Activated T-helper 1 cell treated with anti-CD3 and anti-CD28 coated beads, Interleukin-12 subunit alpha, Interleukin-12 subunit beta, Interleukin-2, Interleukin-4 antibody, amounts not matched to agents 30 ng/mL and 10 ng/mL and 1 ng/mL, durations not matched to agents 14 hours and 24 hours and 36 hours (primary cell): ENCODE data around the gene EIF4A3. TPM values are rescaled to one million over a fixed set of nuclear protein-coding genes. Genes with fewer than 3 reads are reported as not detected.
A peak's percentile ranks its signal among the peaks of the same experiment; 100 is the strongest.

Experiments
- DNase-seq: peaks from one replicate; pipeline ENCODE4 v3.0.0; 2021; ENCODE audit warnings: low spot score
- H3K27ac Mint-ChIP-seq: one replicate; pipeline ENCODE4 v1.8.0; 2021; ENCODE audit warnings: mild to moderate bottlenecking, mixed read lengths
- H3K27me3 Mint-ChIP-seq: one replicate; pipeline ENCODE4 v1.8.0; 2022; ENCODE audit warnings: mild to moderate bottlenecking, moderate library complexity, mixed read lengths; ENCODE audit not compliant: insufficient read depth
- H3K36me3 Mint-ChIP-seq: one replicate; pipeline ENCODE4 v1.8.0; 2021; ENCODE audit warnings: low read depth, mixed read lengths
- H3K4me1 Mint-ChIP-seq: one replicate; pipeline ENCODE4 v1.8.0; 2021; ENCODE audit warnings: low read depth, mixed read lengths
- H3K4me3 Mint-ChIP-seq: one replicate; pipeline ENCODE4 v1.8.0; 2021; ENCODE audit warnings: mild to moderate bottlenecking, moderate library complexity, mixed read lengths
- H3K9me3 Mint-ChIP-seq: one replicate; pipeline ENCODE4 v1.8.0; 2021; ENCODE audit warnings: mixed read lengths
- intact Hi-C: fragments of 100-400 bp; cut with micrococcal nuclease; formaldehyde crosslinking; loops from one replicate; pipeline ENCODE4 v1.15.1; 2024
- total RNA-seq: library from RNA; stranded (reverse); gene quantifications from 2 replicates; pipeline ENCODE4 v1.2.3, GENCODE V29; 2022

Gene EIF4A3
- total RNA-seq, 1 donor from 2014 or later: 182 TPM

DNA sequence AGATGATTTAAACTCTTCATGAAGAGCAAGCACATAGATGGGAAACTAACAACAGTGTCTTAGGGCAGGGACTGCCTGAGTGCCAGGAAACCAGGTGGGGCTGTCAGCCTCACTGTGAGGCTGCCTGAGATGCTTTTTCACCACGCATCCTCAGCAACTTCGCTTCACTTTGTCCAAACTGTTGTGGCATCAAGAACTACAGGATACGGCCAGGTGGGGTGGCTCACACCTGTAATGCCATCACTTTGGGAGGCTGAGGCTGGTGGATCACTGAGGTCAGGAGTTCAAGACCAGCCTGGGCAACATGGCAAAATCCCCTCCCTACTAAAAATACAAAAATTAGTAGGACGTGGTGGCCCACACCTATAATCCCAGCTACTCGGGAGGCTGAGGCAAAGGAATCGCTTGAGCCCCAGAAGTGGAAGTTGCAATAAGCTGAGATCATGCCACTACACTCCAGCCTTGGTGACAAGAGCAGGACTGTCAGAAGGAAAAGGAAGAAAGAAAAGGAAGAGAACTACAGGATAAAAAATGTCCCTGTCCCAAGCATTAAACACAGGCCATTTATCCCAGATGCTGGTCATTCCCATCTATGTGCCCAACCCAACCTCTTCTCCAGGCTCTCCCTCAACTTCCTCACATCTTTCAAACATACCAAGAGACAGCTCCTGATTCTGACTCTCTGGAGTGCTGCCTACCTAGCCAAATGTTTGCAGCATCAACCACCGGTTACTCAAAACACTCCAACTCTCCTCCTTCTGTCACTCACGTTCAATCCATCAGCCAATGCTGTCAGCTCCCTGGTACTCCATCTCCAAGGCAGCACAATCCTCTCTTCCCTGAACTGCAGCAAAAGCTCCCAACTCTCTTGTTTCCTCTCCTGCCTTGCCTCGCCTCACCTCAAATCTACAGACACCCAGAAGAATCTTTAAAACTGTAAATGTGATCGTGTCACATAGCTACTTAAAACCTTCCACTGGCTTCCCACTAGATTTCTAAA lies 1.6 kb downstream of the EIF4A3 start:
- intact Hi-C loops: loop anchor here (5.0 to 10.0 kb wide), 2 partner anchors 148 to 371 kb away; partner anchors contain the start of gene CBX2
- Mint-ChIP-seq H3K36me3 (peaks cover 29% of the 10 kb centered on the region), H3K4me1 (peaks cover 40% of the 10 kb centered on the region), H3K4me3 (peak overlapping the region; percentile 88), H3K27ac (peak overlapping the region; percentile 89), H3K27me3 (no peaks in the 10 kb centered on the region), H3K9me3 (no peaks in the 10 kb centered on the region)
- DNase-seq: no peak

DNA sequence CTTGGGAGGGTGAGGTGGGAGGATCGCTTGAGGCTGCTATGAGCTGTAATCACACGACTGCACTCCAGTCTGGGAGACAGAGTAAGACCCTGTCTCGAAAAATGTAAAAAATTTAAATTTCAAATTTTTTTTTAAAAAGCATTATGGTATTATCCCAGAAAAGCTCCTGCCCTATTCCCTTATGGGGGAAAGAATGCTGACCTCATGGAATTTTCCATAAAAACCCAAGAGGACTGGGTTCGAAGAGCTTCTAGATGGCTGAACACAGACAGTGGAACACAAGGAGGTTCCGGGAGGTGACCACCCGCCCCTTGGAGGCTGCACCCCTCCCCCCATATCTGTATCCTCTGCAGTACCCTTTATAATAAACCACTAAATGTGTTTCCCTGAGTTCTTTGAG lies 4.0 kb downstream of the EIF4A3 start:
- intact Hi-C loops: loop anchor here (10.0 kb wide), 1 partner anchor 368 kb away; the partner anchor contains the start of gene CBX2
- Mint-ChIP-seq H3K9me3 (no peaks in the 10 kb centered on the region), H3K4me3 (no peak overlapping the region), H3K36me3 (peaks cover 46% of the 10 kb centered on the region), H3K27ac (no peak overlapping the region), H3K4me1 (peaks cover 36% of the 10 kb centered on the region), H3K27me3 (no peaks in the 10 kb centered on the region)
- no peak for DNase-seq

DNA sequence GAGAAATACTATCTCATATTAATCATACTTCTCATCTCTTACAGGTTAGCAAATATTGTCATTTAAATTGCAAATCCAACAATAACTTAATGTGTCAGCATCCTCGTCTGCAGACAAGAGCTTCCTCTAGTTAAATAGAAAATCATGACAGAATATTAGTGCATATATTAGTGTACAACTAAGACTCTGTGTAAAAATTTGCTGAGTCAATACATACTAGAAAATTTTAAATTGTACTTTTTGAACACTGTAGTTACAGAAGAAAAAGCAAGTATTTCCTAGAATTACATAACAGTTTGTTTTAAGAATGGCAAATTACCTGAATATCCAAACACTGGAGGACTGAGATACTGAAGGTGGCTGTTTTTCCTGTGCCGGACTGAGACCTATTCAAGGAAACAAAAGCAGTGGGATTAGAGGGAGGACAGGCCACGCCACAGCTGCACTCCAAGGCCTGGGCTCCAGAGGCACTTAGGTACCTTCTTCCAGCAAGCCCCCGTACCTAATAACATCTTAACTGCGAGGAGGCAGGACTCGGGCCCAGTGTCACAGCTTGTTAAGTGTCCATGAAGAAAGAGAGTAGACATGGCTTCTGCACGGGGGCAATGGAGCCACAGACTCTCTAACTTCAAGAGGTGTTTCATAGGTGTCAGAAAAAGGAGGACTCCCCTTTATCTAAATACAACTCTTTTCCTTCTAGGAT lies 5.3 kb downstream of the EIF4A3 start:
- intact Hi-C loops: loop anchor here (10.0 kb wide), 1 partner anchor 367 kb away; the partner anchor contains the start of gene CBX2

DNA sequence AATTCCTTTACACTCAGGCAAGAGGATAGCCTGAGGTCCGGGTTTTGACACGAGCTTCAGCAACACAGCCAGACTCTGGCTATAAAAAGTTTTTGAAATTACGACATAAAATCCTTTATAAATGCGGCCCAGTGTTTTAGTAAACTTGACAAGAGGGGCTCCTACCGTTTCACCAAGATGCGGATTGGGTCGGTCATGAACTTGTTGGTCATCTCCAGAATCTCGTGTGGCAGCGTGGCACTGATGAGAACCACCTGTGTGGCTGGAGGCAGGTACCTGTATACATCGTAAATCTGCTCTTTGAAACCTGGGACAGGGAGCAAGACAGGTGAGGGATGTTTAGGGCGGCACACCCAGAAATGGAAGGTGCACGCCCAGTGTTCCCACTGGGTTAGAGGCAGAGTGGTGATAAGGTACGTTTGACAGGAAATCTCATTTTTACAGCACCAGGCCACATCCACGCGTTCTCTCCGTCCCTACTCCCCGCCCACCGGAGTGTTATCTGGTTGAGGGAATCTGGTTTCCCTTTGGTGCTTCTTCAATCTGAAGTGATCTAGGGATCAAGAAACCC lies 8.0 kb downstream of the EIF4A3 start:
- H3K36me3 Mint-ChIP-seq: peaks cover 66% of the 10 kb centered on the region
- DNase-seq: no peak
- H3K27ac Mint-ChIP-seq: no peak overlapping the region
- no peaks in the 10 kb centered on the region for H3K27me3 Mint-ChIP-seq
- H3K4me1 Mint-ChIP-seq: peaks cover 9% of the 10 kb centered on the region
- H3K9me3 Mint-ChIP-seq: no peaks in the 10 kb centered on the region
- intact Hi-C loops: no loop called here
- no peak overlapping the region for H3K4me3 Mint-ChIP-seq

More for the DNA sequence above, 5.3 kb downstream of the EIF4A3 start:
- no peaks in the 10 kb centered on the region for H3K27me3 Mint-ChIP-seq
- peaks cover 33% of the 10 kb centered on the region for H3K4me1 Mint-ChIP-seq
- no peaks in the 10 kb centered on the region for H3K9me3 Mint-ChIP-seq
- peaks cover 57% of the 10 kb centered on the region for H3K36me3 Mint-ChIP-seq
- no peak for DNase-seq
- H3K4me3 Mint-ChIP-seq: no peak overlapping the region
- H3K27ac Mint-ChIP-seq: no peak overlapping the region

DNA sequence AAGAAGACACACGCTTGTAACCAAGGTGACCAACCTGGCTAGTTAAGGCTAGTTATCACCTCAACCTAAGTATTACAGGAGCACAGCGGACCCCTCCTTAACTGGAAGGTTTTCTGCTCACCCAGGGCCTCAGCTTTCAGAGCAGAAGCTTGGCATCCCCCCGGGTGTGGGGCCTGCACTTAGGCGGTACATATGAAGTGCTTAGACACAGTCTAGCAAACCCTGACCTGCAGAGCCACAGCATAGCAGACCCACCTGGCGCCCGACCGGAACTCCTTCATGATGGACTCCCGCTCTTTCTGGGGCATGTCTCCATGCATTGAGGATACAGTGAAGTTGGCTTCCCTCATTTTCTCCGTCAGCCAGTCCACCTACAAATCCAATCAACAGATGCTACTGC lies 9.8 kb downstream of the EIF4A3 start:
- no peak overlapping the region for H3K4me3 Mint-ChIP-seq
- H3K4me1 Mint-ChIP-seq: peaks cover 5% of the 10 kb centered on the region
- H3K27ac Mint-ChIP-seq: no peak overlapping the region
- no peak for DNase-seq
- no peaks in the 10 kb centered on the region for H3K27me3 Mint-ChIP-seq
- no peaks in the 10 kb centered on the region for H3K9me3 Mint-ChIP-seq
- intact Hi-C loops: no loop called here
- peaks cover 69% of the 10 kb centered on the region for H3K36me3 Mint-ChIP-seq

DNA sequence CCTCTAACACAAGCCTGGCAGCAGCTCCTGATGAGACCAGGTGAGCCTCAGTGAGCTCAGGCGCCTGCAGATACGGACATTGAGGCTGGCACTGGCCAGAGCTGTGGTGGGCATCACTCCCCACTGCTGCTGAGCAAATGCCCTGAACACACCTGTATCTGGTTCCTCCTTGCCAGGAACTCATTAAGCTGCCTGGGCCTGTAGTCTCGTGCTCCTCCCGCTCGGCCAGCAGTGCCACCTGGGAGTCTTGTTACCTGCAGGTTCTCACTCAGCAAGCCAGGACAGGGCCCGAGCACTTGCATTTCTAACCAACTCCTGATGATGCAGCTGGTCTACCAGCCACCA lies 13.3 kb downstream of the EIF4A3 start:
- intact Hi-C loops: no loop called here
- peaks cover 49% of the 10 kb centered on the region for H3K36me3 Mint-ChIP-seq

DNA sequence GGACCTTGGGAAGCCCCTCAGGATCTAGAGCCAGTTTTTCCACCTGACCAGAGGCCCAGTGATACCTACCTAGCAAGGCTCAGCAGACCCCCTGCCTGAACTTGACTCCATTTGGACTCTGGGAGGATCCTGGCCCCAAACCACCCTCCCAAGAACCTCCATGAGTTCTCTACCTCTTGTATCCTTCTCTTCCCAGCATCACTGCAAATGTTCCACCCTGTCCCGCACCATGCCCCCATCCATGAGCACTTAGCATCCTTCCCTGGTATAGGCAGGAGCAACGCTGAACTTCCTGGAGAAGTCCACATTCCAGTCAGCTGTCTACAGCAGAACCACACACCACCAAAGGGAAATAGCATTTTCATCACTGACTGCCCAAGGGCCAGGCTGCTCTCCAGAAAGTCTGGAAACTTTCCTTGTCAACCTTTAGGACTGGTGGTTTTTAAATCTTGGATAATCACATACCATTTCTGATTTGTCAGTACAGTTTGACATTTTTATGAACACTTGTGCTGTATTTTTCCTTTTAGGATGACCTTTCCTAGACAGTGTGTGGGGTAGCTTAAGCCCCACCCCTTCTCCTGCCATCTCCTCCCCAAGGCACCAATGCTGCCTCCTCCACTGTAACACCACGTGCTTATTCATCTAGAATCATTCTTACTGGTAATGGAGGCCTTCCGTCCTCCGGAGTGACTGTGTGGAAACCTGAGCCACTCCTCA lies 13.9 kb downstream of the EIF4A3 start:
- Mint-ChIP-seq H3K27ac (no peak overlapping the region), H3K36me3 (peaks cover 46% of the 10 kb centered on the region)
- intact Hi-C loops: no loop called here

More for the DNA sequence above, 13.3 kb downstream of the EIF4A3 start:
- Mint-ChIP-seq H3K4me1 (no peaks in the 10 kb centered on the region), H3K9me3 (no peaks in the 10 kb centered on the region), H3K27ac (no peak overlapping the region), H3K27me3 (no peaks in the 10 kb centered on the region), H3K4me3 (no peak overlapping the region)
- DNase-seq: no peak

DNA sequence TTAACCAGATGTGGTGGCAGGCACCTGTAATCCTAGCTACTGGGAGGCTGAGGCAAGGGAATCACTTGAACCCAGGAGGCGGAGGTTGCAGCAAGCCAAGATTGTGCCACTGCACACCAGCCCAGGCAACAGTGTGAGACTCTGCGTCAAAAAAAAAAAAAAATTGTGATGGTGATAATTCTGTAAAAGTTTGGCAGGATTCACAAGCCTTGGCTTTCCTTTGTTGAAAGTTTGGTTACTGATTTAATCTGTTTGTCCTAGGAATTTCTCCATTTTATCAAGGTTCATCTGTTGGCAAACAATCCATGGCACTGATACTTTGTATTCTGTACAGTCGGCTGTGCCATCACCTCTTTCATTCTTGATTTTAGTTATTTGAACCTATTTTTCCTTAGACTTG lies 15.9 kb downstream of the EIF4A3 start:
- H3K4me1 Mint-ChIP-seq: no peaks in the 10 kb centered on the region
- peaks cover 30% of the 10 kb centered on the region for H3K36me3 Mint-ChIP-seq
- no peak overlapping the region for H3K27ac Mint-ChIP-seq
- DNase-seq: no peak
- no peak overlapping the region for H3K4me3 Mint-ChIP-seq
- H3K27me3 Mint-ChIP-seq: peaks cover 5% of the 10 kb centered on the region
- intact Hi-C loops: no loop called here
- H3K9me3 Mint-ChIP-seq: no peaks in the 10 kb centered on the region

More for the DNA sequence above, 13.9 kb downstream of the EIF4A3 start:
- no peaks in the 10 kb centered on the region for H3K4me1 Mint-ChIP-seq
- H3K9me3 Mint-ChIP-seq: no peaks in the 10 kb centered on the region
- no peak for DNase-seq
- H3K27me3 Mint-ChIP-seq: no peaks in the 10 kb centered on the region
- H3K4me3 Mint-ChIP-seq: no peak overlapping the region

DNA sequence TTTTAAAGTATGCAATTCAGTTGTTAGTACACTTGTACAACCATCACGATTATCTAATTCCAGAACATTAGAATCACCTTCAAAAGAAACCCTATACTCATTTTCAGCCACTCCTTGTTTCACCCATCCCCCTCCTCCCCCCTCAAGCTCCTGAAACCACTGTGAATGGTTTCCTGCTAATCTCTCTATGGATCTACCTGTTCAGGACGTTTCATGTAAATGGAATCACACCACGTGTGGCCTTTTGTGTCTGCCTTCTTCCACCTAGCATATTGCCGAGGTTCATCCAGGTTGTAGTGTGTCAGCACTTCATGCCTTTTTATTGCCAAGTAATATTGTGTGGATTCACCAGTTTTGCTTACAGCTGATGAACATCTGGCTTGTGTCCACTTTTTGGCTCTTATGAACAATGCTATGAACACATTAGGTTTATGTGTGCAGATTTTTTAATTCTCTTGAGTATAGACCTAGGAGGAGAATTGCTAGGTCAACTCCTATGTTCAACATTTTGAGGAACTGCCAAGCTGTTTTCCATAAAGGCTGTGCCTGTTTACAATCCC lies 17.8 kb downstream of the EIF4A3 start:
- Mint-ChIP-seq H3K27ac (no peak overlapping the region), H3K27me3 (peaks cover 5% of the 10 kb centered on the region), H3K4me3 (no peak overlapping the region), H3K9me3 (no peaks in the 10 kb centered on the region), H3K36me3 (peaks cover 13% of the 10 kb centered on the region), H3K4me1 (no peaks in the 10 kb centered on the region)
- intact Hi-C loops: no loop called here
- DNase-seq: no peak

DNA sequence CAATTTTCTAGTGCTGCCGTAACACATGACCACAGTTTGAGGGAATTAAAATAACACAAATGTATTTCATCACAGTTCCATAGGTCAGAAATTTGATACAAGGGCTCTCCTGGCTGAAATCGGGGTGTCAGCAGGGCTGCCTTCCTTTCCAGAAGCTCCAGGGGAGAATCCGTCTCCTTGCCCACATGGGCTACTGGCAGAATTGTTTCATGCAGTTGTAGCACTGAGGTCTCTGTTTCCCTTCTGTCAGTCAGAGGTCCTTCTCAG lies 20.5 kb downstream of the EIF4A3 start:
- H3K4me3 Mint-ChIP-seq: no peak overlapping the region
- DNase-seq: no peak
- intact Hi-C loops: no loop called here
- no peaks in the 10 kb centered on the region for H3K36me3 Mint-ChIP-seq
- H3K9me3 Mint-ChIP-seq: no peaks in the 10 kb centered on the region
- H3K27me3 Mint-ChIP-seq: peaks cover 5% of the 10 kb centered on the region
- H3K27ac Mint-ChIP-seq: no peak overlapping the region
- no peaks in the 10 kb centered on the region for H3K4me1 Mint-ChIP-seq

DNA sequence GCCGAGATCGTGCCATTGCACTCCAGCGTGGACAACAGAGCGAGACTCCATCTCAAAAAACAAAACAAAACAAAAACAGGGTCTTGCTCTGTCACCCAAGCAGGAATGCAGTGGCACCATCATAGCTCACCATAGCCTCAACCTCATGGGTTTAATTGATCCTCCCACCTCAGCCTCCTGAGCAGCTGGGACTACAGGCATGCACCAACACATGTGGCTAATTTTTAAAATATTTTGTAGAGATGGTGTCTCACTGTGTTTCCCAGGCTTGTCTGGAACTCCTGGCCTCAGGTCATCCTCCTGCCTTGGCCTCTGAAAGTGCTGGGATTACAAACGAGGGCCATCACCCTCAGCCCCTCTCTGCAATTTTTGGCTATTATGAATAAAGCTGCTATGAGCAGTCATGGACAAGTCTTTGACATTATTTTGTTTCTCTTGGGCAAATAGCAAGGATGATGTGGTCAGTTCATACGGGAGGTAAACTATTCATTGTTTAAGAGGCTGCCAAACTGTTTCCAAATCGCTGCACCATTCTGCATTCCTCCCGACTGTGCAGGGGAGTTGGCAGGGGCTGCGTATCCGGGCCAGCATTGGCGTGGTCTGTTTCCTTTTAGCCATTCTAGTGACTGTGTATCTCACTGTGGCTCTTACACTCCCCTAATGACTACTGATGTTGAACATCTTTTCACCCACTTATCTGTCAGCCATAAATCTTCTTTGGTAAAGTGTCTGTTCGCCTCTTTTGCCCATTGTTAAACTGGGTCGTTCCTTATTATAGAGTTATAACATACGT lies 21.1 kb downstream of the EIF4A3 start:
- no peaks in the 10 kb centered on the region for H3K9me3 Mint-ChIP-seq
- DNase-seq: no peak
- no peak overlapping the region for H3K27ac Mint-ChIP-seq
- peaks cover 5% of the 10 kb centered on the region for H3K27me3 Mint-ChIP-seq
- no peaks in the 10 kb centered on the region for H3K36me3 Mint-ChIP-seq
- no peak overlapping the region for H3K4me3 Mint-ChIP-seq
- intact Hi-C loops: no loop called here
- H3K4me1 Mint-ChIP-seq: no peaks in the 10 kb centered on the region
